HL-60/S4 treated with retinoic acid at 250 ng/mL for 4 days and 3 days (cell line): Measurements from ENCODE around the gene C1QTNF1.

ENCODE experiments used
- in situ Hi-C: fragments of 300-500 bp; cut with MboI; formaldehyde crosslinking; loops from 2 replicates; pipeline ENCODE4 v1.7.0; 2022; ENCODE audit warnings: low sequenced_read_pairs

C1QTNF1 gene

GRCh38 chr17:79050551-79050950 is 26.6 kb downstream of the C1QTNF1 start:
- in situ Hi-C loops, result loop anchor here (25.0 kb wide), 1 partner anchor 337 kb away; no protein-coding TSS in a partner anchor

- in situ Hi-C loops, result loop anchor here (25.0 kb wide), 1 partner anchor 336 kb away; no protein-coding TSS in a partner anchor
These were observed 27.3 kb downstream of the C1QTNF1 start for GRCh38 chr17:79051306-79051705.

GRCh38 chr17:79052131-79052530 is 28.2 kb downstream of the C1QTNF1 start:
- in situ Hi-C loops, result loop anchor here (25.0 kb wide), 1 partner anchor 335 kb away; no protein-coding TSS in a partner anchor

- in situ Hi-C loops, result loop anchor here (25.0 kb wide), 1 partner anchor 334 kb away; no protein-coding TSS in a partner anchor
These were observed 29.4 kb downstream of the C1QTNF1 start for GRCh38 chr17:79053251-79053925.

DNA sequence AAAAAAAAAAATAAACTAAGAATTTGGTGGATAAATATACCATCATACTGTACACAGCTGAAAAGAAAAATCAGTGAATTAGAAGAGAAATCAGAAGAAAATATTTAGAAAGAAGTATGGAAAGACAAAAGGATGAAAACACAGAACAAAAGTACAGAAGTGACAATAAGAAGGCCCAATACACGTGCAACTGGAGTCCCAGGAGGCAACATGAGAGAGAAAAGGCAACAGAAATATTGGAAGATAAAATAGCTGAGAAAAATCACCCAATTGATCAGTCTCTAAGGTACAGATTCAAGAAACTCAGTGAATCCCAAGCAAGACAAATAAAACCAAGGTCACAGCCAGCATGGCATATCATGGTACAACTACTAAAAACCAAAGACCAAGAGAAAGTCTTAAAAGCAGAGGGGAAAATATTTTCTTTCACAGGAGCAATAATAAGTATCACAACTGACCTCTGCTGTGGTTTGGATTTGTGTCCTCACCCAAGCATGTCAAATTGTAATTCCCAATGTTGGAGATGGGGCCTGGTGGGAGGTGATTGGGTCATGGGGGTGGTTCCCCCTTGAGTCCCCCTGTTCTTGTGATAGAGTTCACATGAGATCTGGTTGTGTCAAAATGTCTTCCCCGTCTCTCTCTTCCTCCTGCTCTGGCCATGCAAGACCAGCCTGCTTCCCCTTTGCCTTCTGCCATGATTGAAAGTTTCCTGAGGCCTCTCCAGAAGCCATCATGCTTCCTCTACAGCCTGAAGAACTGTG is 30.4 kb downstream of the C1QTNF1 start:
- in situ Hi-C loops, result loop anchor here (25.0 kb wide), 1 partner anchor 333 kb away; no protein-coding TSS in a partner anchor

DNA sequence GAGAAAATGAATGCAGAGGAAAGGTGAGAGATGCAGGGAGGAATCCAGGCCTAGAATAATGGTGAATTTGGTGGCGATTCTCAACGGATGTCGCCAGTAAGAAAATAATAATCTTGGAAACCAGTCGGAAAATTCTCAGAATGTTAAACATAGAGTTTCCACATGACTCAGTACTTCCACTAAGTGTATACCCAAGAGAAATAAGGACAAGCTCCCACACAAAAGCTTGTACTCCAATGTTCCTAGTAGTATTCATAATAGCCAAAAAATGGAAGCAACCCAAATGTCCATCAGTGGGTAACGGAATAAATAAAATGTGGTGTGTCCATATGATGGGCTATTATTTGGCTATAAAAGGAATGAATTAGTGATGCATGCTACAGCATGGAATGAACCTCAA is 31.2 kb downstream of the C1QTNF1 start:
- in situ Hi-C loops, result loop anchor here (25.0 kb wide), 1 partner anchor 332 kb away; no protein-coding TSS in a partner anchor

GRCh38 chr17:79057737-79058385 is 33.9 kb downstream of the C1QTNF1 start:
- in situ Hi-C loops, result loop anchor here (25.0 kb wide), 1 partner anchor 329 kb away; no protein-coding TSS in a partner anchor

GRCh38 chr17:79062691-79063090 is 38.7 kb downstream of the C1QTNF1 start:
- in situ Hi-C loops, result loop anchor here (25.0 kb wide), 1 partner anchor 325 kb away; no protein-coding TSS in a partner anchor

- in situ Hi-C loops, result loop anchor here (25.0 kb wide), 1 partner anchor 323 kb away; no protein-coding TSS in a partner anchor
These were observed 40.1 kb downstream of the C1QTNF1 start for GRCh38 chr17:79064026-79064425.

DNA sequence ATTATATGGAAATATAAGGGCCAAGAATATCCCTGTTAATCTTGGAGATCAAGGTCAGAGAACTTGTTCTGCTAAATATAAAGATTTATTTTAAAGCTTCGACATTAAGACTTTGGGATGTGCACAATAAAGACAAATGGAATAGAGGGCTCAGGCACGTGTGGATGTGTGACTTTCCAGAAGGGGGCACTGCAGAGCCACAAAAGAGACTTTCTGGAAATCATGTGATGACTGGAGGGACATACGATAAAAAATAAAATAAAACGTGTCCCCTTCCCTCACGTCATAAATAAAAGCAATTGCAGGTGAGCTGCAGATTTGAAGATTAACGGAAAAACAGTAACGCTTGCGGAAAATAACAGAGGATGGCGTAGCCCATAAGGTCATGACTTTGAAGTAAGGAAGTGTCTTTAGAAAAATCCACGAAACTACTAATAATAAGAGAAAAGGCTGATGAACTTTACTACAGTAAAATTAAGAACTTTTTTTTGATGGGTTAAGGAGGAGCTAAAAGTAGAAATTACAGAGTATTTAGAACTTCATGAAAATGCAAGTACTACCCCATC is 41.2 kb downstream of the C1QTNF1 start:
- in situ Hi-C loops, result loop anchor here (25.0 kb wide), 1 partner anchor 322 kb away; no protein-coding TSS in a partner anchor

DNA sequence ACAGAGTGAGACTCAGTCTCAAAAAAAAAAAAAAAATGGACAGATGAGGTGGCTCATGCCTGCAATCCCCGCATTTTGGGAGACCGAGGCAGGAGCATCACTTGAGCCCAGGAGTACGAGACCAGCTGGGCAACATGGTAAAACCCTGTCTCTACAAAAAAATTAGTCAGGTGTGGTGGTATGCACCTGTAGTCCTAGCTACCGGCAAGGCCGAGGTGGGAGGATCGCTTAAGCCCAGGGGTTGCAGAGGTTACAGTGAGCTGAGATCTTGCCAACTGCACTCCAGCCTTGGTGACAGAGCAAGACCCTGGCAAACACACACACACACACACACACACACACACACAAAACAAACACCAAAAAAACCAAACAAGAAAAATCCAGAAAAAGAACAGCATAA is 43.0 kb downstream of the C1QTNF1 start:
- in situ Hi-C loops, result loop anchor here (25.0 kb wide), 1 partner anchor 320 kb away; no protein-coding TSS in a partner anchor

- in situ Hi-C loops, result loop anchor here (25.0 kb wide), 1 partner anchor 317 kb away; no protein-coding TSS in a partner anchor
These were observed 46.4 kb downstream of the C1QTNF1 start for GRCh38 chr17:79070266-79070880.

- in situ Hi-C loops, result loop anchor here (25.0 kb wide), 1 partner anchor 316 kb away; no protein-coding TSS in a partner anchor
These were observed 47.3 kb downstream of the C1QTNF1 start for GRCh38 chr17:79071161-79071740.

GRCh38 chr17:79072544-79072943 is 48.6 kb downstream of the C1QTNF1 start:
- in situ Hi-C loops, result loop anchor here (25.0 kb wide), 1 partner anchor 315 kb away; no protein-coding TSS in a partner anchor

DNA sequence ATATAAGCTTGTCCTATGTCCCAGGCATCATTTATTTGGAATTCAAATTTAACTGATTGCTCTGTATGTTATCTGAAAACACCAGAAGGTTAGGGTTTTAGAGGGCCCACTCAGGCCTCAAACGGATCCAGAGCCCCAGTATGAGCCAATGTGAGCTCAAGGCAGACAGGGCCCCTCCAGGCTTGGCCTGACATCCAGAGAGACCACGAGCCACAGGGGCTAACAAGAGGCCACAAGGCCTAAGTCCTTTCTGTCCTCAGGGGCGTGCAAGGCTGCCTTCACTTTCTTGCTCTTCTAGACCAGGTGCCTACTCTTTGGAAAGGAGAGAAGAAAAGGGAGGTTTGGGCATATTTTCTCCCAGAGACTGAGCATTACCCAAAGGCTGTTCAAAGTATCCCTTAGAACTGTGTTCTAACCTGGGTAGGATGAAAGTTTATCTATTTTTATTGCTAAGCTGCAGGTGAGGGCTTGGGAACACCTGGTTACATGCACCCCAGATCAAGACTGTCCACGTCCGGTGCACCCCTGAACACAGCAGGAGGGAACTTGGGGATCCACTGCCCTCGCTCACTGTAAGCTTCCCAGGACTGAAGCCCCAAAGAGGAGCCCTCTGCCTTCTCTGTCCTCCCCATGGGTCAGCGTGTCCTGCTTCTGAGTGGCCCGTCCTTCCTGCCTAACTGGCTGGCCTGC is 49.2 kb downstream of the C1QTNF1 start:
- in situ Hi-C loops, result loop anchor here (25.0 kb wide), 1 partner anchor 314 kb away; no protein-coding TSS in a partner anchor

DNA sequence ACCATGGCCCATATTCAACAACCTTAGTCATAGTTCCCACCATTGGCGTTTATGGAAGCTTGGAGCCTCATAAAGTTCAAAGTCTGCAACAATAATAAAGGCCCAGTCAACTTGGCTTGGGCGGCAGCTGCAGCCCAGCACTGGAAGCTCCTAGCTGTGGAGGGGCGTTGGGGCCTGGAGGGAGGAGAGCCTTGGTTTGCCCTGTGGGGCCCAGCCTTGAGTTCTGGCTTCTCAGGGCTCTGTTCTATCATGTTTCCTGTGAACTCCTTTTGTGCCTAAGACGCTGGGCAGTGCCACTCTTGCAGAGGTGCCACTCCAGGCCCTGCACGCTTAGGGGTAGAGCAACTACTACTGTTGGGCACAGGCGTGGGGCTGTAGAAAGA is 49.7 kb downstream of the C1QTNF1 start:
- in situ Hi-C loops, result loop anchor here (25.0 kb wide), 1 partner anchor 314 kb away; no protein-coding TSS in a partner anchor

- in situ Hi-C loops, result loop anchor here (25.0 kb wide), 1 partner anchor 313 kb away; no protein-coding TSS in a partner anchor
These were observed 50.2 kb downstream of the C1QTNF1 start for GRCh38 chr17:79074121-79074648.

GRCh38 chr17:79074649-79075445 is 50.9 kb downstream of the C1QTNF1 start, which contains the start of gene ENGASE:
Gene ENGASE, plus strand, starts transcription at chr17:79074824. Its CDS starts 121 bp downstream, at chr17:79074945.
- in situ Hi-C loops, result loop anchor here (25.0 kb wide), 1 partner anchor 312 kb away; no protein-coding TSS in a partner anchor
